NCI-H446 (cell line): ENCODE data around the gene HRH4.
A peak's percentile ranks its signal among the peaks of the same experiment; 100 is the strongest.

Experiments used
- DNase-seq, 2 experiments: peaks; one replicate each; lab custom pipeline; 2025; lab: John Stamatoyannopoulos, UW

The HRH4 gene

GRCh38 chr18:24506175-24506574 lies 45.7 kb downstream of the HRH4 start:
- no peak for DNase-seq

- no peak for DNase-seq
These were observed 49.0 kb downstream of the HRH4 start for GRCh38 chr18:24509435-24509834.

GRCh38 chr18:24514439-24514838 lies 54.0 kb downstream of the HRH4 start:
- DNase-seq = peak in 1 of 2 experiments; percentile 47

GRCh38 chr18:24515721-24516120 lies 55.3 kb downstream of the HRH4 start:
- no peak for DNase-seq

- no peak for DNase-seq
These were observed 55.8 kb downstream of the HRH4 start for GRCh38 chr18:24516261-24516660.

GRCh38 chr18:24517554-24517953 lies 57.1 kb downstream of the HRH4 start:
- DNase-seq = no peak

- DNase-seq = no peak
These were observed 58.2 kb downstream of the HRH4 start for GRCh38 chr18:24518596-24518995.
